Gastrocnemius medialis (tissue), 4 donors: Measurements from ENCODE around the gene FANCE. TPM values are rescaled to one million over a fixed set of nuclear protein-coding genes. Genes with fewer than 3 reads are reported as not detected.

ENCODE experiments used
- ATAC-seq, 2 donors: fragments of 150-250 bp; one replicate each; pipeline ENCODE4 v1.9.1; 2016
- DNase-seq, 2 donors: peaks; one replicate each; pipeline ENCODE4 v3.0.0-alpha.2; 2019
- H3K27ac ChIP-seq, 4 donors: fragments of 200-600 bp; sonication (generic); 1 replicate in 1 of 4; 2 replicates in 3 of 4; pipeline ENCODE4 v1.5.1; 2016 to 2018; ENCODE audit warnings: mild to moderate bottlenecking in 2 of 4, moderate library complexity in 1 of 4
- H3K27me3 ChIP-seq, 3 donors: fragments of 200-600 bp; sonication (generic) in 2 of 3; 1 replicate in 1 of 3; 2 replicates in 2 of 3; pipeline versions ENCODE4 v1.5.1 to v1.6.0; 2016 to 2019; ENCODE audit warnings: mild to moderate bottlenecking in 1 of 3, moderate library complexity in 1 of 3
- H3K36me3 ChIP-seq, 2 donors: fragments of 200-600 bp; sonication (generic) in 1 of 2; one replicate each; pipeline ENCODE4 v1.5.1; 2017 to 2018
- H3K4me1 ChIP-seq, 2 donors: fragments of 200-600 bp; sonication (generic) in 1 of 2; one replicate each; pipeline ENCODE4 v1.5.1; 2016 to 2017; ENCODE audit warnings: mild to moderate bottlenecking in 2 of 2
- H3K4me3 ChIP-seq, 4 donors: fragments of 200-600 bp; sonication (generic) in 3 of 4; 1 replicate in 1 of 4; 2 replicates in 3 of 4; pipeline ENCODE4 v1.5.1; 2016 to 2019; ENCODE audit warnings: mild to moderate bottlenecking in 2 of 4
- H3K9me3 ChIP-seq, 3 donors: fragments of 200-600 bp; sonication (generic) in 2 of 3; 1 replicate in 1 of 3; 2 replicates in 2 of 3; pipeline ENCODE4 v1.5.1; 2016 to 2019
- POLR2A ChIP-seq, 2 donors: fragments of 450-650 bp; IDR thresholded peaks; one replicate each; pipeline ENCODE4 v1.6.1; 2017; ENCODE audit warnings: antibody characterized with exemption in 2 of 2, mild to moderate bottlenecking in 2 of 2, moderate library complexity in 2 of 2
- in situ Hi-C, 4 donors: fragments of 200-750 bp; cut with MboI; loops; one replicate each; pipeline versions ENCODE4 v1.15.0 to v1.8.0; 2017; ENCODE audit warnings: low sequenced_read_pairs in 4 of 4
- intact Hi-C: fragments of 100-400 bp; cut with DNase I; formaldehyde crosslinking; loops from one replicate; pipeline ENCODE4 v1.15.1; 2023; ENCODE audit warnings: low total_unique reads
- total RNA-seq, 4 donors: library from RNA; depleted of rRNA; stranded (reverse); fragments of >200 nt; gene quantifications; one replicate each; pipeline versions ENCODE4 v1.1.0 to v1.2.3, GENCODE V29; 2016
- TF ChIP-seq, protein P1 (sequence below), 5 experiments: fragments of 450-650 bp in 3 of 5; fragments of 200-600 bp in 2 of 5; sonication (generic) in 2 of 5; IDR thresholded peaks in 4 of 5; conservative IDR thresholded peaks in 1 of 5; 1 replicate in 4 of 5; 2 replicates in 1 of 5; pipeline ENCODE4 v1.5.1; 2016 to 2019; ENCODE audit warnings: antibody characterized with exemption in 5 of 5, mild to moderate bottlenecking in 3 of 5, moderate library complexity in 3 of 5

The FANCE gene
- total RNA-seq, 4 donors from 2014 or later, result 2.5 to 10.5 (median 5.9) TPM

GRCh38 chr6:35468181-35468979 is 16.2 kb downstream of the FANCE start, which contains the start of gene RPL10A:
Gene RPL10A, plus strand, starts transcription at chr6:35468401. Its CDS starts 34 bp downstream, at chr6:35468435.
- Histone ChIP-seq H3K36me3 (peaks cover 0 to 25% of the 10 kb centered on the region in 2 donors), H3K4me3 (peak within 1 kb of the TSS; percentile 63 to 81 (median 72)), H3K4me1 (peaks cover 21 to 32% of the 10 kb centered on the region in 2 donors), H3K27me3 (no peaks in the 10 kb centered on the region), H3K9me3 (no peaks in the 10 kb centered on the region), H3K27ac (peak within 1 kb of the TSS; percentile 87 to 92 (median 90))
- TF ChIP-seq POLR2A (IDR thresholded peaks at IDR 0.05), result peak; percentile 97 to 98
- TF ChIP-seq, protein P1, sequence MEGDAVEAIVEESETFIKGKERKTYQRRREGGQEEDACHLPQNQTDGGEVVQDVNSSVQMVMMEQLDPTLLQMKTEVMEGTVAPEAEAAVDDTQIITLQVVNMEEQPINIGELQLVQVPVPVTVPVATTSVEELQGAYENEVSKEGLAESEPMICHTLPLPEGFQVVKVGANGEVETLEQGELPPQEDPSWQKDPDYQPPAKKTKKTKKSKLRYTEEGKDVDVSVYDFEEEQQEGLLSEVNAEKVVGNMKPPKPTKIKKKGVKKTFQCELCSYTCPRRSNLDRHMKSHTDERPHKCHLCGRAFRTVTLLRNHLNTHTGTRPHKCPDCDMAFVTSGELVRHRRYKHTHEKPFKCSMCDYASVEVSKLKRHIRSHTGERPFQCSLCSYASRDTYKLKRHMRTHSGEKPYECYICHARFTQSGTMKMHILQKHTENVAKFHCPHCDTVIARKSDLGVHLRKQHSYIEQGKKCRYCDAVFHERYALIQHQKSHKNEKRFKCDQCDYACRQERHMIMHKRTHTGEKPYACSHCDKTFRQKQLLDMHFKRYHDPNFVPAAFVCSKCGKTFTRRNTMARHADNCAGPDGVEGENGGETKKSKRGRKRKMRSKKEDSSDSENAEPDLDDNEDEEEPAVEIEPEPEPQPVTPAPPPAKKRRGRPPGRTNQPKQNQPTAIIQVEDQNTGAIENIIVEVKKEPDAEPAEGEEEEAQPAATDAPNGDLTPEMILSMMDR (IDR thresholded peaks at IDR 0.05 in 4 of 5, conservative IDR thresholded peaks at IDR 0.05 in 1 of 5), result peak; percentile 98 to 99 (median 98)
- in situ Hi-C loops (no loop called here), intact Hi-C loops (loop anchor here (1.0 kb wide), 2 partner anchors 16 to 126 kb away; partner anchors contain the start of genes FANCE and PPARD)
- peak; percentile 93 to 95 for ATAC-seq
- peak; percentile 96 to 97 for DNase-seq

DNA sequence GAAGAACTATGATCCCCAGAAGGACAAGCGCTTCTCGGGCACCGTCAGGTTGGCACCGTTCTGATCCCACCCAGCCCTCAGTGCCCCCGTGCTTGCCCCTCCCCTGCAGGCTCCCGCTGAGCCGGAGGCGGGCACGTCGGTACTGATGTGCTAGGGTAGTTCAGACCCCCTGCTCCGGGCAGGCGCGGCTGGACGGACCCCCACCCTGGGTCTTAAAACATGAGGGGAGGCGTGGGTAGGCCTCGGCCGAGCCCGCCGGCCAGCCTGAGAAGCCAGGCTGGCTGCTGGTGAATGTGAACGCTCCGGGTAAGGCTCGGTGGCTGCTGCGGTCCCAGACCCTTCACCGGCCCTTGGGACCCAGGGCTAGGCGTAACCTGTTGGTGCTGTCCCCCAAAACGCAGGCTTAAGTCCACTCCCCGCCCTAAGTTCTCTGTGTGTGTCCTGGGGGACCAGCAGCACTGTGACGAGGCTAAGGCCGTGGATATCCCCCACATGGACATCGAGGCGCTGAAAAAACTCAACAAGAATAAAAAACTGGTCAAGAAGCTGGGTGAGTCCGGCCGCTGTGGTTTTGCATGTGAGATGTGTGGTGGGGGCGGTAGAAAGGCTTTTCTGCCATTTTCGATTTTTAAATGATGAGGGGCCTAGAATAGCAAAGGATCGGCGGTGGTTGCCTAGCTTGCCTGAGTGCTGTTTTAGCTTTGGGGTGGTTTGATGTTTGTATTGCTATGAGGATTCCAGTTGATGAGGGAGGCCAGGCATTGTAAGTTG is 17.0 kb downstream of the FANCE start:
- in situ Hi-C loops (no loop called here), intact Hi-C loops (loop anchor here (1.0 kb wide), 2 partner anchors 17 to 127 kb away; partner anchors contain the start of genes FANCE and PPARD)
- Histone ChIP-seq H3K4me1 (peaks cover 21 to 32% of the 10 kb centered on the region in 2 donors), H3K27ac (peak overlapping the region; percentile 87 to 92 (median 90)), H3K36me3 (peaks cover 0 to 26% of the 10 kb centered on the region in 2 donors), H3K9me3 (no peaks in the 10 kb centered on the region), H3K27me3 (no peaks in the 10 kb centered on the region), H3K4me3 (peak overlapping the region; percentile 63 to 81 (median 72))
- ATAC-seq (peak in 1 of 2 donors; percentile 8), DNase-seq (no peak)
- TF ChIP-seq POLR2A (IDR thresholded peaks at IDR 0.05), result no peak
- TF ChIP-seq, protein P1 (IDR thresholded peaks at IDR 0.05 in 4 of 5, conservative IDR thresholded peaks at IDR 0.05 in 1 of 5), result no peak

- peak overlapping the region; percentile 63 to 81 (median 72) for H3K4me3 ChIP-seq
- intact Hi-C loops, result no loop called here
- peak overlapping the region; percentile 87 to 92 (median 90) for H3K27ac ChIP-seq
- DNase-seq (peak in 1 of 2 donors; percentile 52), ATAC-seq (no peak)
- peaks cover 21 to 32% of the 10 kb centered on the region in 2 donors for H3K4me1 ChIP-seq
- no peaks in the 10 kb centered on the region for H3K9me3 ChIP-seq
- H3K36me3 ChIP-seq, result peaks cover 0 to 31% of the 10 kb centered on the region in 2 donors
- in situ Hi-C loops, result no loop called here
- TF ChIP-seq POLR2A (IDR thresholded peaks at IDR 0.05), result no peak
- TF ChIP-seq, protein P1 (IDR thresholded peaks at IDR 0.05 in 4 of 5, conservative IDR thresholded peaks at IDR 0.05 in 1 of 5), result no peak
- no peaks in the 10 kb centered on the region for H3K27me3 ChIP-seq
Observed at GRCh38 chr6:35469751-35470662, 17.9 kb downstream of the FANCE start.

- in situ Hi-C loops (no loop called here), intact Hi-C loops (no loop called here)
- TF ChIP-seq, protein P1 (IDR thresholded peaks at IDR 0.05 in 4 of 5, conservative IDR thresholded peaks at IDR 0.05 in 1 of 5), result no peak
- TF ChIP-seq POLR2A (IDR thresholded peaks at IDR 0.05), result no peak
- peaks cover 0 to 32% of the 10 kb centered on the region in 2 donors for H3K36me3 ChIP-seq
- ATAC-seq, result no peak
- peak overlapping the region; percentile 87 to 92 (median 90) for H3K27ac ChIP-seq
- H3K4me1 ChIP-seq, result peaks cover 21 to 32% of the 10 kb centered on the region in 2 donors
- no peak for DNase-seq
- no peak overlapping the region for H3K4me3 ChIP-seq
- H3K9me3 ChIP-seq, result no peaks in the 10 kb centered on the region
- H3K27me3 ChIP-seq, result no peaks in the 10 kb centered on the region
Observed at GRCh38 chr6:35470663-35471120, 18.6 kb downstream of the FANCE start.
